Smooth muscle cell (in vitro differentiated cells): ENCODE measurements around the gene VTA1. TPM values are rescaled to one million over a fixed set of nuclear protein-coding genes. Genes with fewer than 3 reads are reported as not detected.

Source experiments
- DNase-seq: peaks from one replicate; lab custom pipeline; 2025; ENCODE audit not compliant: unreplicated experiment; lab: John Stamatoyannopoulos, UW
- H2AFZ ChIP-seq: fragments of 200-600 bp; sonication (generic); 2 replicates; pipeline ENCODE4 v1.6.0; 2016; ENCODE audit warnings: antibody characterized with exemption, low read depth, mild to moderate bottlenecking
- H3F3A ChIP-seq: fragments of 200-600 bp; sonication (generic); 2 replicates; pipeline ENCODE4 v1.6.0; 2017; ENCODE audit warnings: antibody characterized with exemption, low read depth
- H3K27ac ChIP-seq: fragments of 200-600 bp; sonication (generic); 2 replicates; pipeline ENCODE4 v1.5.1; 2016; ENCODE audit warnings: low read depth, mild to moderate bottlenecking
- H3K27me3 ChIP-seq: fragments of 200-600 bp; sonication (generic); 2 replicates; pipeline ENCODE4 v1.6.1; 2016; ENCODE audit warnings: low read depth, mild to moderate bottlenecking
- H3K36me3 ChIP-seq: fragments of 200-600 bp; sonication (generic); 2 replicates; pipeline ENCODE4 v1.5.1; 2016; ENCODE audit warnings: low read depth
- H3K4me1 ChIP-seq: fragments of 200-600 bp; sonication (generic); 2 replicates; pipeline ENCODE4 v1.5.1; 2016; ENCODE audit warnings: low read depth
- H3K4me2 ChIP-seq: fragments of 200-600 bp; sonication (generic); 2 replicates; pipeline ENCODE4 v1.6.0; 2016; ENCODE audit warnings: mild to moderate bottlenecking
- H3K4me3 ChIP-seq: fragments of 200-600 bp; sonication (generic); 2 replicates; pipeline ENCODE4 v1.5.1; 2016; ENCODE audit warnings: mild to moderate bottlenecking
- H3K79me2 ChIP-seq: fragments of 200-600 bp; sonication (generic); 2 replicates; pipeline ENCODE4 v1.6.0; 2016; ENCODE audit warnings: low read depth, mild to moderate bottlenecking
- H3K9ac ChIP-seq: fragments of 200-600 bp; sonication (generic); 2 replicates; pipeline ENCODE4 v1.6.0; 2016; ENCODE audit warnings: low read depth
- H3K9me3 ChIP-seq: fragments of 200-600 bp; sonication (generic); replicated peaks from 2 replicates; pipeline ENCODE4 v1.5.1; 2016; ENCODE audit warnings: low read depth
- H4K20me1 ChIP-seq: fragments of 200-600 bp; sonication (generic); 2 replicates; pipeline ENCODE4 v1.6.0; 2016; ENCODE audit warnings: low read depth
- WGBS: methylation state at CpG from one replicate; pipeline ENCODE4 v1.1.7; 2016; ENCODE audit warnings: low lambda C conversion rate; 5-methylcytosine and 5-hydroxymethylcytosine counted together
- polyA plus RNA-seq: library from polyadenylated mRNA; unstranded; fragments of >200 nt; fragmentation: Nextera tagmentation; extraction: Ambion mirVana; gene quantifications from 2 replicates; pipeline ENCODE4 v1.2.1, GENCODE V29; 2016
- total RNA-seq: library from RNA; depleted of rRNA; stranded (reverse); fragments of >200 nt; gene quantifications from 2 replicates; pipeline ENCODE4 v1.2.3, GENCODE V29; 2014
- TF ChIP-seq, protein P1 (sequence below): fragments of 200-600 bp; sonication (generic); IDR thresholded peaks from 2 replicates; pipeline ENCODE4 v1.5.1; 2017; ENCODE audit warnings: borderline replicate concordance, mild to moderate bottlenecking, antibody characterized with exemption; ENCODE audit not compliant: insufficient read depth, poor library complexity, severe bottlenecking

VTA1 gene
- total and polyA plus RNA-seq, 2 experiments from 2014 or later: 58.5 to 94.1 TPM

DNA sequence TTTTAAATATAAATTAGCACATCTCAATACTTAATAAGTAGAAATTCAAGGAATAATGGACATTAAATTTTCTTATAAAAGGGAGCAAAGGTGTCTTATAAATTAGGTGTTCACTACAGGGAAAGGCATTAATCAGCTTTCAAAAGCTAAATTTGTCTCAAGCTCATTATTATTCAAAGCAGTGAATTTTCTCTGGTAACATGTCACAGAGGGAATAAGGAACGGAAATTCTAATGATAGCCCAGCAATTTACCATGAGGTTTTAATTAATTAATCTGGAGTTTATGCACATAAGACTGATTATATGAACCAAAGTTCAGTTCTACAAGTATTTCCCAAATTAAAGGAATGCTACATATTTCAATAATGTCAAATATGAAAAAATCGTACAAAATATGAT lies 29.7 kb upstream of the VTA1 start:
- no peak overlapping the region for H3K4me2 ChIP-seq
- H2AFZ ChIP-seq: no peak overlapping the region
- H3K9ac ChIP-seq: no peak overlapping the region
- DNase-seq: no peak
- no peaks in the 10 kb centered on the region for H3K36me3 ChIP-seq
- H3K27ac ChIP-seq: no peak overlapping the region
- TF ChIP-seq, protein P1, sequence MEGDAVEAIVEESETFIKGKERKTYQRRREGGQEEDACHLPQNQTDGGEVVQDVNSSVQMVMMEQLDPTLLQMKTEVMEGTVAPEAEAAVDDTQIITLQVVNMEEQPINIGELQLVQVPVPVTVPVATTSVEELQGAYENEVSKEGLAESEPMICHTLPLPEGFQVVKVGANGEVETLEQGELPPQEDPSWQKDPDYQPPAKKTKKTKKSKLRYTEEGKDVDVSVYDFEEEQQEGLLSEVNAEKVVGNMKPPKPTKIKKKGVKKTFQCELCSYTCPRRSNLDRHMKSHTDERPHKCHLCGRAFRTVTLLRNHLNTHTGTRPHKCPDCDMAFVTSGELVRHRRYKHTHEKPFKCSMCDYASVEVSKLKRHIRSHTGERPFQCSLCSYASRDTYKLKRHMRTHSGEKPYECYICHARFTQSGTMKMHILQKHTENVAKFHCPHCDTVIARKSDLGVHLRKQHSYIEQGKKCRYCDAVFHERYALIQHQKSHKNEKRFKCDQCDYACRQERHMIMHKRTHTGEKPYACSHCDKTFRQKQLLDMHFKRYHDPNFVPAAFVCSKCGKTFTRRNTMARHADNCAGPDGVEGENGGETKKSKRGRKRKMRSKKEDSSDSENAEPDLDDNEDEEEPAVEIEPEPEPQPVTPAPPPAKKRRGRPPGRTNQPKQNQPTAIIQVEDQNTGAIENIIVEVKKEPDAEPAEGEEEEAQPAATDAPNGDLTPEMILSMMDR: no peak
- WGBS: 93% methylated on average over 2 of the region's 2 CpGs
- no peaks in the 10 kb centered on the region for H3K9me3 ChIP-seq
- no peaks in the 10 kb centered on the region for H3F3A ChIP-seq
- H4K20me1 ChIP-seq: no peaks in the 10 kb centered on the region
- H3K4me1 ChIP-seq: no peaks in the 10 kb centered on the region
- H3K4me3 ChIP-seq: no peak overlapping the region
- H3K79me2 ChIP-seq: no peaks in the 10 kb centered on the region
- no peaks in the 10 kb centered on the region for H3K27me3 ChIP-seq

DNA sequence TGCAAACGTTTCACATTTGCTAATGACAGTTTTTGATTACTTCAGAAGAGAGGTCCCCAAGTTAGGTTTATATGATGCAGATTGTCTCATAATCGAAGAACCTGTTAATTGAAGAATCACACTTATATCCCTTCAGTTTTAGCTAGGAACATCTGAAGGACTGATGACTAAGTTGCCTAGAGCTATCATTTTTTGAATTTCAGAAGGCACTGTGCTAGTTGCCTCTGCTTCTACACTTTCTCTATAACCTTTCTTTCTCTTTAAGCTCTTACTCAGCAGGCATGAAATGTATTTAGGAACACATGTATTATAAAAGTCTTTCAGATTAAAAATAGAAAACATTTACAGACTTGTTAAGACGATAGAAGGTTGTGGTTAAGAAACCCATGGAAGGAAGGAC lies 28.7 kb upstream of the VTA1 start:
- Histone ChIP-seq H4K20me1 (no peaks in the 10 kb centered on the region), H3K9ac (no peak overlapping the region), H3K27ac (no peak overlapping the region), H3K36me3 (no peaks in the 10 kb centered on the region), H3K4me1 (no peaks in the 10 kb centered on the region), H3F3A (no peaks in the 10 kb centered on the region), H3K79me2 (no peaks in the 10 kb centered on the region), H3K27me3 (no peaks in the 10 kb centered on the region), H3K9me3 (no peaks in the 10 kb centered on the region), H3K4me3 (no peak overlapping the region), H3K4me2 (no peak overlapping the region), H2AFZ (no peak overlapping the region)
- 89% methylated on average over 3 of the region's 3 CpGs for WGBS
- DNase-seq: no peak
- TF ChIP-seq, protein P1: no peak

DNA sequence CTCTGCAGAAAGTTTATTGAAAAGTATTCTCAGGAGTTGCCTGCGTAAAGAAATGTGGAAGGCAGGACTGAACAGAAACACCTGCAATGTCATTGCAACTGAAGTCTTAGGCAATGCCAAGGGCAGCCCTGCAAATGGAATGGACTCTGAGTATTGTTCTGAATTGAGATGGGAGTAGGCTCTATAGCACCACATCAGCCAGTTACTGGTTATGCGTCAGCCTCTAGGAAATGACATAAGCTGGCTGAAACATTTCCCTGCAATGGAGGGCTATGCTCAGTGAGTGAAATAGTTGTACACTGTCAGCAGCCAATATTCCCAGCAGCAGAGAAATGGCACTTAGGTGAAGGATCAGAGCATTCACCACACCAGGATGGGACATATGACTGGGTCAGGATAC lies 28.1 kb upstream of the VTA1 start:
- DNase-seq: no peak
- H3K9ac ChIP-seq: no peak overlapping the region

GRCh38 chr6:142121342-142121741 lies 25.7 kb upstream of the VTA1 start:
- Histone ChIP-seq H3K4me3 (no peak overlapping the region), H3K36me3 (no peaks in the 10 kb centered on the region), H3K9ac (no peak overlapping the region), H2AFZ (no peak overlapping the region), H3K9me3 (no peaks in the 10 kb centered on the region), H3K79me2 (no peaks in the 10 kb centered on the region), H3K4me2 (no peak overlapping the region), H3K4me1 (no peaks in the 10 kb centered on the region), H3K27ac (no peak overlapping the region), H3K27me3 (no peaks in the 10 kb centered on the region), H3F3A (no peaks in the 10 kb centered on the region), H4K20me1 (no peaks in the 10 kb centered on the region)
- WGBS: 83% methylated on average over 3 of the region's 3 CpGs
- TF ChIP-seq, protein P1: no peak
- DNase-seq: no peak

More for the DNA sequence above, 28.1 kb upstream of the VTA1 start:
- Histone ChIP-seq H3F3A (no peaks in the 10 kb centered on the region), H3K79me2 (no peaks in the 10 kb centered on the region), H3K4me3 (no peak overlapping the region), H3K9me3 (no peaks in the 10 kb centered on the region), H4K20me1 (no peaks in the 10 kb centered on the region), H3K36me3 (no peaks in the 10 kb centered on the region), H3K27ac (no peak overlapping the region), H3K27me3 (no peaks in the 10 kb centered on the region), H2AFZ (no peak overlapping the region), H3K4me2 (no peak overlapping the region), H3K4me1 (no peaks in the 10 kb centered on the region)
- TF ChIP-seq, protein P1: no peak
- 96% methylated on average over 2 of the region's 2 CpGs for WGBS
